NCI-H146 treated with DMSO at 0.1 percent for 48 hours (cell line): Measurements from ENCODE around the gene ECEL1.
A peak's percentile ranks its signal among the peaks of the same experiment; 100 is the strongest.

Source experiments
- DNase-seq: peaks from one replicate; lab custom pipeline; 2025; ENCODE audit not compliant: unreplicated experiment; lab: John Stamatoyannopoulos, UW

Gene ECEL1

GRCh38 chr2:232522623-232523401 is 35.2 kb upstream of the ECEL1 start:
- DNase-seq = no peak

GRCh38 chr2:232521959-232522622 is 34.5 kb upstream of the ECEL1 start:
- no peak for DNase-seq

DNA sequence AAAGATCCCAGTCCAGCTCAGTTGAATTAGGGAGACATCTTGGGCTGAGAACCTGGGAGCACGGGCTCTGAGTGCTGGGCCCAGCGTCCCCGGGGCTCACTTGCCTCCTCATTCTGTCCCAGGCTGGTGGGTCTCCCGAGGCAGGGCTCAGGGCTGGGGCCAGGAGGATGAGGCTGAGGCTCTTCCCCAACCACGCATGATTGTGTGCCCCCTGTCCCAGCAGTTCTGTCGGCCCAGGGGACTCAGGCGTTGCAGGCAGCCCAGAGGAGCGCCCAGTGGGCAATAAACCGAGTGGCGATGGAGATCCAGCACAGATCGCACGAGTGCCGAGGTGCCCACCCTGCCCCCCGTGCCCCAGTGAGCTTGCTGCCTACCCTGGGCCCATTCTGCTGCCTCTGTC is 33.5 kb upstream of the ECEL1 start:
- no peak for DNase-seq

GRCh38 chr2:232520489-232520888 is 32.9 kb upstream of the ECEL1 start:
- DNase-seq = no peak

DNA sequence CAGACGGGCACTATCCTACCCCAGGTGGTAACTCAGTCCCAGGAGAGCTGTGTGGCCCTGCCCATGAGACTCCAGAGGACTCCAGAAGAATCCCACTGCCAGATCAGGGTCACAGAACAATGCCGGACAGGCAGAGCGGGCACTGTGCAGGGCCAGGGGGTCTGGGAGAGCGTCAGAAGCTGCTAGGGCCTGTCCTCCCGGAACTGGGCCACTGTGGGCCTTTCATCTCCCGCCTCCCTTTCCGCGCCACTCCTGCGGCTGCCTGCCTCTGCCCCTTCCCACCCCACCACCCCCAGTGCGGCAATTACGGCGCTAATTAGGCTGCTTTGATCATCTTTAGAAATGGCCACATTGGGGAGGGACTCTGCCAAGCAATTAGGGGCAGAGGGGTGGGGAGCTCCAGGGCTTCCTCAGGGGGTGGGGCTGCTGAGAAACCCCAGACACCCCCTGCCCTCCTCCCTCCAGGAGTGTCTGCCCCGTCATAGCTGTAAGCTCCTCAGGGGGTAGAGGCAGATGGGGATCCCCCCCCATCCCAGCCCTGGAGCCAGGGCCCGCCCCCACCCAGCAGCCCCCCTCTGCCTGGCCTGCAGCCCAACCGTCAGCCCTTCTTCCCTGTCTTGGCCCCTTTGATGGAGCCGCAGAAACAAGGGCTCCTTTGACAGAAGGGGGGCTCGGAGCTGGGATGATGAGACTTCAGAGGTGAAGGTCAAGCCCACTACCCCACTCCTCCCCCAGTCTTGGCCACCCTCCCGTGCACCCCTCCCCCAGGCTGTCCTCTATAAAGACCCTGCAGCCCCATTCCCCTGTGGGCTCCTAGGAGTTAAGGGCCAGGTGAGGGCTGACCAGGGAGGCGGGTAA is 32.2 kb upstream of the ECEL1 start, which contains the start of gene PRSS56:
Gene PRSS56 (plus strand): TSS at position 808 of the 858 bp plus-strand sequence. CDS start 211 bp downstream, outside the sequence.
- DNase-seq = no peak

DNA sequence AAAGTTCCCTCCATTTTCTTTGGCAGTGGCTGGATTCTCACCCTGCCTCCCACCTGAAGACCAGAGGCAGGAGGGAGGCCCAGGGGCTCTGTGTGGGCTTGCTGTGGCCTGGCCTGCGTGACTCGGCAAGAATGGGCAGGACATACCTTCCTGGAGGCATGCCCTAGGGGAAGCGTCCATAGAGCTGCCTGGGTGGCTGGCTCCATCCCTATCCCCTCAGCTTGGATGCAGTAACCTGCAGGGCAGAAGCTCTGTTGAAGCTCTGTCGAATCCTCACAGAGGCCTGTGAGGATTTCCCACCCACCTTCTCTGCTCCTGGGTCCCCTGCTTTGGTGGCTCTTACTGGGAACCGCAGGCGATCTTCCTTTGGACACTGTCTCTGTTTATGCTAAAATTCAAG is 31.2 kb upstream of the ECEL1 start:
- DNase-seq = no peak

GRCh38 chr2:232516551-232516950 is 28.9 kb upstream of the ECEL1 start:
- no peak for DNase-seq

- no peak for DNase-seq
Observed at GRCh38 chr2:232515639-232516038, 28.0 kb upstream of the ECEL1 start.

DNA sequence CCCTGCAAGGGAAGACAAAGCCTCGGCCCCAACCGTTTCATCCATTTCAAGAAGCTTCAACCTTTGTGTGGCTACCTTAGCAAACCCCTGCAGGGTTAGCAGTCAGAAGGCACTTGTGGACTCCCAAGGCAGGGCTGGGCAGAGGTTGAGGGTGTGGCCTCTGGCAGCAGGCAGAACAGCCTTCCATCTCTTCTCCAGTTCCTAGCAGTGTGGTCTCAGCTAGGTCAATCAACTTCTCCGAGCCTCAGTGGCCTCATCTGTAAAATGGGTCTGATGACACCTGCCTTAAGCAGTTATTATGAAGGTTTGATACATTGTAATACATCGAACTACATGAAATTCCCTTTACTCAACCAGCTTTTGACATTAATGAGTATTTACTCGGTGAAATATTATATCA is 25.7 kb upstream of the ECEL1 start:
- DNase-seq = no peak

DNA sequence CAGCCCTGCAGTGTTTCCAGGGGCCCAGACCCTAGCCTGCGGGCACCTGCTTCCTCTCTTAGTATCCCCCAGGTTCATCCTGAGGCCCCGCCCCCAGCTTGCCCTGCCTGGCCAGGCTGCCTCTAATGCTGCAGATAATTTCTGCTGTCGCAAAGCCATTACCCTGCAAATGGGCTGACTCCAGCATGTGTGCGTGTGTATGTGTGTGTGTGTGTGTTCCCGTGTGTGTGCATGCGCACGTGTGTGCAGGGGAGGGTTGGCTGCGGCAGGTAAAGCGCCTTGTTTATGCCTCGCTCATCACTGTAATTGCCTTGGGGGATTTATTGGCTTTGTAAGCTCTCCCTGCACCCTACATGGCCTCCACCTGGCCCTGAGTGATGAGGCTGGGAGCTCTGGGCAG is 25.0 kb upstream of the ECEL1 start:
- DNase-seq = no peak

- no peak for DNase-seq
Observed at GRCh38 chr2:232511336-232511890, 23.8 kb upstream of the ECEL1 start.

DNA sequence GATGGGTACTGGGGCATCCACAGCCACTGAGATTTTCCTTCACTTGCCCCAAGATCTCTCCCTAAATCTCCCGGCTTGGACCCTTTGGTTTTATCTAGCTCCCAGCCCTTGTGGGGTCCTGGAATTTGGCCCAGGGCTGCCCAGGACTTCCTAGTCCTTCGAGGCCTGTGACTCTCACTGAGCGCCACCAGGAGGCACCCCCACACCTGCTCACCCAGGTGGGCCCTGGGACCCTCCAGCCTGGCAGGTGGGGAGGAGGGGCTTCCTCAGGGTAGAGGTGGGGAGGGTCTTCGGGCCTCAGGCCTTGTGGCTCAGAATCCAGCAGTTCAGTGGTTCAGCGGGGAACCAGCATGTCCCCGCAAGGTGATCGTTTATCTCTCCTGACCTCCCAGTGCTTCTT is 20.6 kb upstream of the ECEL1 start:
- no peak for DNase-seq

- DNase-seq = no peak
Observed at GRCh38 chr2:232506709-232507108, 19.1 kb upstream of the ECEL1 start.

- DNase-seq = no peak
Observed at GRCh38 chr2:232505856-232506255, 18.2 kb upstream of the ECEL1 start.

GRCh38 chr2:232504438-232504837 is 16.8 kb upstream of the ECEL1 start:
- DNase-seq = no peak

DNA sequence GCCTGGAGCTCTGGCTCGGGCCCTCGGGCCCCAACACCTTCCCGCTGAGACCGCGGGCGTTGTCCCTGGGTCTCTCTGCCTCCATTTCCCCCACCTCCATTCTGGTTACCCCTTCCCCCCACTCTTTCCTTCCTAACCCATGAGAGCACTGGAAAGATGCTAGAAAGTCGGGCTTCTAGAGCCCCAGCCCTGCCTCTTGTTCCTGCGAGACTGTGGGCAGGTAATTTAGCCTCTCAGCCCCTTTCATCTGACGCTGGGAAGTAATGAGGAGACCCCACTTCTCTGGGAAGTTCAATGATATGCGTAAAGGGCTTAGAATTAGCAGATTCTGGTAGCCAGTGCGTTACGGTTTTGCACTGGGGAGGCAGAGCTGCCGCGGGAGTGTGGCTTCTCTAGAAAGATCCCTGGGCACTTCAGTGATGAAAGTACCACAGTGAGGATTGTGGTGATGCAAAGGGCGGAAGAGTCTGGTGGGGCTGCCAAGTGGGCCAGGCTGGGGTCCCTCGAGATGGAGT is 16.2 kb upstream of the ECEL1 start:
- no peak for DNase-seq

- DNase-seq = peak; percentile 12
Observed at GRCh38 chr2:232502911-232503808, 15.5 kb upstream of the ECEL1 start.

GRCh38 chr2:232502511-232502910 is 14.9 kb upstream of the ECEL1 start:
- DNase-seq = no peak

DNA sequence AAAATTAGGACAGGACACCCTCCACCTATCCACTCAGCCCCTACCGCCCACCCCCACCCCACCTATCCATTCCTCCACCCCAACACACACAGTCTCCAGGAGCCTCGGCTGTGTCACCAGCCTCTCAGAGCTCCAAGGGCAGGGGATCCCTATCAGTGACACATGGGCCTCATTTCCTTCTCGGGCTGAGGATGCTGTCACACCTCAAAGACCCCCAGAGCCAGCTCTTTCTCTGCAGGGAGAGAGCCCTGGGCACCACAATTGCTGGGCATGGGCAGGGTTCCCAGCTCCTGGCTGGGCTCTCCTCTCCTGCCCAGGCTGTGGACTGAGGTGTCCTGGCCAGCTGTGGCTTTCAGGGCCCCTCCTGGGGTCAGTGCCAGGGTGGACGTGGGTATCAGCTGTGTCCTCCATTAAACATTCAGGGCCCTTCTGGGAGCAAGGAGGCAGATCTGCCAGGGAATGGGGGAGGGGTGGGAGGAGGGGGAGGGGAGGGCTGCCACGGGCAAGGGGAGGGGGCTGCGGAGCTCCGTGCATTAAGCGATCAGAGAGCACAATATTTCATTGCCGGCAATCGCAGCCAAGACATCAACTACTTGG is 14.3 kb upstream of the ECEL1 start:
- DNase-seq = no peak

GRCh38 chr2:232501331-232501771 is 13.7 kb upstream of the ECEL1 start:
- no peak for DNase-seq
